HL-60 (cell line): ENCODE measurements around the gene CEP112.

ENCODE experiments used
- DNase-seq, 2 experiments: peaks; one replicate each; pipeline ENCODE4 v3.0.0-alpha.2; 2010 to 2020; ENCODE audit warnings: low read depth in 1 of 2, low spot score in 1 of 2
- H3K27ac ChIP-seq: fragments of 250-450 bp; sonication (Bioruptor Pico); replicated peaks from 2 replicates; pipeline ENCODE4 v1.5.1; 2020; ENCODE audit warnings: mild to moderate bottlenecking, moderate library complexity
- H3K27me3 ChIP-seq: fragments of 250-450 bp; sonication (Bioruptor Pico); 2 replicates; pipeline ENCODE4 v1.5.1; 2021; ENCODE audit warnings: mild to moderate bottlenecking, moderate library complexity; ENCODE audit not compliant: insufficient read depth, poor library complexity, severe bottlenecking
- H3K4me3 ChIP-seq: replicated peaks from 2 replicates; pipeline ENCODE4 v1.5.1; 2011; ENCODE audit warnings: mild to moderate bottlenecking, control low read depth, low read length; ENCODE audit not compliant: insufficient read depth
- GABPA ChIP-seq: IDR thresholded peaks from 2 replicates; pipeline ENCODE4 v1.6.1; 2012; ENCODE audit warnings: low read depth
- POLR2AphosphoS5 ChIP-seq: IDR thresholded peaks from 2 replicates; pipeline ENCODE4 v1.6.1; 2012; ENCODE audit warnings: low read depth
- SPI1 ChIP-seq: IDR thresholded peaks from 2 replicates; pipeline ENCODE4 v1.6.1; 2012; ENCODE audit warnings: low read depth, mild to moderate bottlenecking, borderline replicate concordance
- TF ChIP-seq, protein P1 (sequence below): IDR thresholded peaks from 2 replicates; pipeline ENCODE4 v1.6.1; 2012; ENCODE audit warnings: low read depth; ENCODE audit not compliant: insufficient replicate concordance
- TF ChIP-seq, protein P2 (sequence below): IDR thresholded peaks from one replicate; pipeline ENCODE4 v1.5.1; 2011; ENCODE audit warnings: low read length, control low read depth, inconsistent platforms; ENCODE audit not compliant: insufficient read depth

Gene CEP112

DNA sequence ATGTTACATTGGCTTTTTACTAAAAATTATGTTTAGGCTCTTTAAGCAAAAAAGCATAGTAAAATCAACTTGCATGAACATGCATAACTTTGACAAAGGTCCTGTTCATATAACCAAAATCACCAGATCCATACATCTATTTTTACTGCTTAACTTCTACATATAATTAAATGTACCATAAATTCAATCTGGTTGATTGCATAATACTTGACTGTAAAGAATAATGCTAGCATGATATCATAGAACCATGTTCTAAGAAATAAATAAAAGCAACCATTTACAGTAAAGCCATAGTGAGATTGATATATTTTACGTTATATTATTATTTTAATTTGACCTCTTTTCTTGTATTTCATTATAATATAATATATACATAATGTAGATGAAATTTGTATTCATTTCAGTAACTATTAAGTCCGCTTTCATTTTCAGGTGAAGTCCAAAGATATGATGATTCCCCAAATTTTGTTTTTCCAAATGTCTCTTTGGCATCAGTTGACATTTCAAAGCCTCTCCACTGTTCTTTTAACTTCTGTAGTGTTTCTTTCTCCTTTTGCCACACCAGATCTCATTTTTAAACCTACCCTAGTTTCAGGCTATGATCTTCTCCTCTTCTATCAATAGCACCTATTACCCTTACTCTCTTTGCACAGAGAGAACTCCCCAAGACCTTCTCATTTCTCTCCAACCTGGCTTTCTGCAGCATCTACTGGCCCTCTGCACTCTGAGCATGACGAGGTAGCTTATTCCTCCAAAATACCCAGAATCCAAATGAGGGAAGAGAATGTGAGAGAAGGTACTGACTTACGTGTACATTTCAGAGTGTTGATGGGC is 35.5 kb upstream of the CEP112 start:
- Histone ChIP-seq H3K4me3 (no peak overlapping the region), H3K27ac (no peak overlapping the region), H3K27me3 (no peaks in the 10 kb centered on the region)
- no peak for DNase-seq
- TF ChIP-seq, protein P1, sequence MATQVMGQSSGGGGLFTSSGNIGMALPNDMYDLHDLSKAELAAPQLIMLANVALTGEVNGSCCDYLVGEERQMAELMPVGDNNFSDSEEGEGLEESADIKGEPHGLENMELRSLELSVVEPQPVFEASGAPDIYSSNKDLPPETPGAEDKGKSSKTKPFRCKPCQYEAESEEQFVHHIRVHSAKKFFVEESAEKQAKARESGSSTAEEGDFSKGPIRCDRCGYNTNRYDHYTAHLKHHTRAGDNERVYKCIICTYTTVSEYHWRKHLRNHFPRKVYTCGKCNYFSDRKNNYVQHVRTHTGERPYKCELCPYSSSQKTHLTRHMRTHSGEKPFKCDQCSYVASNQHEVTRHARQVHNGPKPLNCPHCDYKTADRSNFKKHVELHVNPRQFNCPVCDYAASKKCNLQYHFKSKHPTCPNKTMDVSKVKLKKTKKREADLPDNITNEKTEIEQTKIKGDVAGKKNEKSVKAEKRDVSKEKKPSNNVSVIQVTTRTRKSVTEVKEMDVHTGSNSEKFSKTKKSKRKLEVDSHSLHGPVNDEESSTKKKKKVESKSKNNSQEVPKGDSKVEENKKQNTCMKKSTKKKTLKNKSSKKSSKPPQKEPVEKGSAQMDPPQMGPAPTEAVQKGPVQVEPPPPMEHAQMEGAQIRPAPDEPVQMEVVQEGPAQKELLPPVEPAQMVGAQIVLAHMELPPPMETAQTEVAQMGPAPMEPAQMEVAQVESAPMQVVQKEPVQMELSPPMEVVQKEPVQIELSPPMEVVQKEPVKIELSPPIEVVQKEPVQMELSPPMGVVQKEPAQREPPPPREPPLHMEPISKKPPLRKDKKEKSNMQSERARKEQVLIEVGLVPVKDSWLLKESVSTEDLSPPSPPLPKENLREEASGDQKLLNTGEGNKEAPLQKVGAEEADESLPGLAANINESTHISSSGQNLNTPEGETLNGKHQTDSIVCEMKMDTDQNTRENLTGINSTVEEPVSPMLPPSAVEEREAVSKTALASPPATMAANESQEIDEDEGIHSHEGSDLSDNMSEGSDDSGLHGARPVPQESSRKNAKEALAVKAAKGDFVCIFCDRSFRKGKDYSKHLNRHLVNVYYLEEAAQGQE = no peak
- no peak for TF ChIP-seq GABPA
- TF ChIP-seq SPI1 = no peak
- TF ChIP-seq POLR2AphosphoS5 = no peak
- TF ChIP-seq, protein P2, sequence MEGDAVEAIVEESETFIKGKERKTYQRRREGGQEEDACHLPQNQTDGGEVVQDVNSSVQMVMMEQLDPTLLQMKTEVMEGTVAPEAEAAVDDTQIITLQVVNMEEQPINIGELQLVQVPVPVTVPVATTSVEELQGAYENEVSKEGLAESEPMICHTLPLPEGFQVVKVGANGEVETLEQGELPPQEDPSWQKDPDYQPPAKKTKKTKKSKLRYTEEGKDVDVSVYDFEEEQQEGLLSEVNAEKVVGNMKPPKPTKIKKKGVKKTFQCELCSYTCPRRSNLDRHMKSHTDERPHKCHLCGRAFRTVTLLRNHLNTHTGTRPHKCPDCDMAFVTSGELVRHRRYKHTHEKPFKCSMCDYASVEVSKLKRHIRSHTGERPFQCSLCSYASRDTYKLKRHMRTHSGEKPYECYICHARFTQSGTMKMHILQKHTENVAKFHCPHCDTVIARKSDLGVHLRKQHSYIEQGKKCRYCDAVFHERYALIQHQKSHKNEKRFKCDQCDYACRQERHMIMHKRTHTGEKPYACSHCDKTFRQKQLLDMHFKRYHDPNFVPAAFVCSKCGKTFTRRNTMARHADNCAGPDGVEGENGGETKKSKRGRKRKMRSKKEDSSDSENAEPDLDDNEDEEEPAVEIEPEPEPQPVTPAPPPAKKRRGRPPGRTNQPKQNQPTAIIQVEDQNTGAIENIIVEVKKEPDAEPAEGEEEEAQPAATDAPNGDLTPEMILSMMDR = no peak

DNA sequence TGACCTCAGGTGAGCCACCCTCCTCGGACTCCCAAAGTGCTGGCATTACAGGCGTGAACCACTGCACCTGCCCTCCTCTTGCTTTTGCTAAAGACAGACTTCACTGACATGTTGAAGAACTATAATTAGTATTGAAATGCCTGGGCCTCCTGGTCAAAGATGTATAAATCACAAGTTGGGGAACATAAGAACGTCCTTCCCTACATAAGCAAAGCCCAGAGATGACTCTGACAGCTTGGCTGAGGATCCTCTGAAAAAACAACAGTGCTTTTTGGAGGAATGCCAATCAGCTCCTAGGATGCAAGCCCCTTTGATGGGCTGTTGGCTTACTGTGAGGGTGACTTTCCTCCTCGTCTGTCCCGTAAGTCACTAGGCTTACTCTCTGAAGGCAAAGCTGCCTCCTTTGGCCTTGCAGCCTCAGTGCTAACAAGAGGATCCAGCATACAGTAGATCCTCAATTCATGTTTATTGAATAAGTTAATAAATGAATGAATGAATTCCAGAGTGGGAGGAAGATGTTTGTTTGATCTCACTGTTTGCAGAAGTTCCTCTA is 30.9 kb upstream of the CEP112 start:
- no peak for DNase-seq
- TF ChIP-seq SPI1 = no peak
- Histone ChIP-seq H3K27me3 (peaks cover 2% of the 10 kb centered on the region), H3K27ac (no peak overlapping the region), H3K4me3 (no peak overlapping the region)

DNA sequence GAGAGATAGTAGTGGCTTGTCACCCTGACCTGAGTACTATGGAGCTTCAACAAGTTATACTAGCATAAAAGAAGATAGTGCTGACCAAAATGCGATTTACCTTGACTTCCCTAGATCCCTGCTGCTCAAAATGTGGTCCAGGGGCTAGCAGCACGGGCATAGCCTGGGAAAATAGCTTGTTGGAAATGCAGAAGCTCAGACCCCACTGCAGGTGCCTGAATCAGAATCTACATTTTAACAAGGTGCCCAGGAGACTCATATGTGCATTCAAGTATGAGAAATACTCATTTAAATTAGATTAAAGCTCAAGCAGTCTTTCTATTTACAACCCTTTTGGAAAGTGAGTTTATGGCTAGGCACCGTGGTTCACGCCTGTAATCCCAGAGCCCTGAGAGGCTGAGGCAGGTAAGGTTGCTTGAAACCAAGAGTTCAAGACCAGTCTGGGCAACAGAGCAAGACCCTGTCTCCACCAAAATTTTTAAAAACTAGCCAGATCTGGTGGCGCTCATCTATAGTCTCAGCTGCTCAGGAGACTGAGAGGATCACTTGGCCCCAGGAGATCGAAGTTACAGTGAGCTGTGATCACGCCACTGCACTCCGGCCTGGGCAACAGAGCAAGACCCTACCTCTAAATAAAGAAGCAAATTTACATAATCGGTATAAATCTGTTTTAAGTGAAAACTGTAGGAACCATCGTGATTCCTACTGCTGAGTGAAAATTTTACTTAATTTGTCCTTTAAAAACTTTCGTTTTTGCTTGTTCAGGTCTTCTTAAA is 30.0 kb upstream of the CEP112 start:
- Histone ChIP-seq H3K4me3 (no peak overlapping the region), H3K27me3 (peaks cover 2% of the 10 kb centered on the region), H3K27ac (no peak overlapping the region)
- no peak for DNase-seq
- TF ChIP-seq, protein P1 = no peak
- no peak for TF ChIP-seq GABPA
- no peak for TF ChIP-seq SPI1
- TF ChIP-seq, protein P2 = no peak
- TF ChIP-seq POLR2AphosphoS5 = no peak

DNA sequence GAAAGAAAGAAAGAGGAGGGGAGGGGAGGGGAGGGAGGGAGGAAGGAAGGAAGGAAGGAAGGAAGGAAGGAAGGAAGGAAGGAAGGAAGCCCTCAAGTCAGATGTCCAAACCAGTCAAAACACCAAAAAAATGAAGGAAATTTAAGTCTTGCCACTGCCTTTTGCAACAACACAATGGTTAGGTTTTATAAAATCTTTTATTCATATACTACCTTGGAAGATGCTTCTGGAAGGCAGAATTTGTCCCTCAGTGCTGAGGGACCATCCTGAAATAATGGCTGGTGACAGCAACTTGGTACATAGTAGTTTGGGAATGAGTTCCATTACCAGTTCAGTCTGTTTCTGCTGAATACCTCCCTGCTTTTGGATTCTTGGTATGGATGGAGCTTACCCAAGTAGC is 29.4 kb upstream of the CEP112 start:
- peaks cover 2% of the 10 kb centered on the region for H3K27me3 ChIP-seq
- TF ChIP-seq GABPA (no peak), POLR2AphosphoS5 (no peak), SPI1 (no peak)
- TF ChIP-seq, protein P2 = no peak
- TF ChIP-seq, protein P1 = no peak
- DNase-seq = no peak
- no peak overlapping the region for H3K4me3 ChIP-seq
- no peak overlapping the region for H3K27ac ChIP-seq
